GM19238 (cell line): ENCODE results near the gene TNRC6B.

Experiments used
- DNase-seq: peaks from one replicate; pipeline ENCODE4 v3.0.0; 2011; ENCODE audit warnings: low spot score; ENCODE audit not compliant: insufficient read length

The TNRC6B gene

GRCh38 chr22:40238425-40239344 is 61.0 kb downstream of the TNRC6B start:
- DNase-seq: no peak

- DNase-seq: no peak
Observed at GRCh38 chr22:40239345-40239683, 61.6 kb downstream of the TNRC6B start.

- no peak for DNase-seq
Observed at GRCh38 chr22:40240160-40240559, 62.4 kb downstream of the TNRC6B start.

GRCh38 chr22:40240686-40241085 is 63.0 kb downstream of the TNRC6B start:
- no peak for DNase-seq

- no peak for DNase-seq
Observed at GRCh38 chr22:40241200-40241763, 63.6 kb downstream of the TNRC6B start.

- DNase-seq: no peak
Observed at GRCh38 chr22:40243891-40244290, 66.2 kb downstream of the TNRC6B start.

GRCh38 chr22:40244586-40244985 is 66.9 kb downstream of the TNRC6B start:
- DNase-seq: no peak

- DNase-seq: no peak
Observed at GRCh38 chr22:40247976-40248375, 70.3 kb downstream of the TNRC6B start.

- no peak for DNase-seq
Observed at GRCh38 chr22:40249286-40249685, 71.6 kb downstream of the TNRC6B start.

- DNase-seq: no peak
Observed at GRCh38 chr22:40250608-40251007, 72.9 kb downstream of the TNRC6B start.

GRCh38 chr22:40251106-40251505 is 73.4 kb downstream of the TNRC6B start:
- no peak for DNase-seq

- DNase-seq: no peak
Observed at GRCh38 chr22:40252146-40252545, 74.4 kb downstream of the TNRC6B start.

- no peak for DNase-seq
Observed at GRCh38 chr22:40256516-40256915, 78.8 kb downstream of the TNRC6B start.

- no peak for DNase-seq
Observed at GRCh38 chr22:40258017-40258416, 80.3 kb downstream of the TNRC6B start.

- no peak for DNase-seq
Observed at GRCh38 chr22:40258501-40258915, 80.8 kb downstream of the TNRC6B start.

- no peak for DNase-seq
Observed at GRCh38 chr22:40261783-40262182, 84.1 kb downstream of the TNRC6B start.

- DNase-seq: no peak
Observed at GRCh38 chr22:40263191-40263590, 85.5 kb downstream of the TNRC6B start.

- DNase-seq: no peak
Observed at GRCh38 chr22:40265783-40266182, 88.1 kb downstream of the TNRC6B start.

GRCh38 chr22:40270031-40270430 is 92.3 kb downstream of the TNRC6B start:
- DNase-seq: no peak

GRCh38 chr22:40270748-40271373 is 93.1 kb downstream of the TNRC6B start:
- DNase-seq: no peak

- DNase-seq: no peak
Observed at GRCh38 chr22:40271440-40271839, 93.7 kb downstream of the TNRC6B start.

- DNase-seq: no peak
Observed at GRCh38 chr22:40273319-40273718, 95.6 kb downstream of the TNRC6B start.
